Panc1 (cell line): ENCODE measurements around the gene MYBPC3.

Experiments used
- POLR2AphosphoS5 ChIP-seq: IDR thresholded peaks from 2 replicates; pipeline ENCODE4 v1.6.1; 2012; ENCODE audit warnings: mild to moderate bottlenecking, low read depth, low read length, moderate library complexity
- TF ChIP-seq, protein P1 (sequence below): fragments of 450-650 bp; IDR thresholded peaks from 2 replicates; pipeline ENCODE4 v1.5.1; 2017; ENCODE audit warnings: mild to moderate bottlenecking
- TF ChIP-seq, protein P2 (sequence below), 2 experiments: IDR thresholded peaks; 2 replicates each; pipeline ENCODE4 v1.6.1; 2011 to 2012; ENCODE audit warnings: low read depth in 2 of 2, control low read depth in 1 of 2, low read length in 1 of 2, mild to moderate bottlenecking in 1 of 2, moderate library complexity in 1 of 2; ENCODE audit not compliant: insufficient read depth in 1 of 2

GRCh38 chr11:47332791-47333525 lies 19.5 kb downstream of the MYBPC3 start:
- TF ChIP-seq, protein P1, sequence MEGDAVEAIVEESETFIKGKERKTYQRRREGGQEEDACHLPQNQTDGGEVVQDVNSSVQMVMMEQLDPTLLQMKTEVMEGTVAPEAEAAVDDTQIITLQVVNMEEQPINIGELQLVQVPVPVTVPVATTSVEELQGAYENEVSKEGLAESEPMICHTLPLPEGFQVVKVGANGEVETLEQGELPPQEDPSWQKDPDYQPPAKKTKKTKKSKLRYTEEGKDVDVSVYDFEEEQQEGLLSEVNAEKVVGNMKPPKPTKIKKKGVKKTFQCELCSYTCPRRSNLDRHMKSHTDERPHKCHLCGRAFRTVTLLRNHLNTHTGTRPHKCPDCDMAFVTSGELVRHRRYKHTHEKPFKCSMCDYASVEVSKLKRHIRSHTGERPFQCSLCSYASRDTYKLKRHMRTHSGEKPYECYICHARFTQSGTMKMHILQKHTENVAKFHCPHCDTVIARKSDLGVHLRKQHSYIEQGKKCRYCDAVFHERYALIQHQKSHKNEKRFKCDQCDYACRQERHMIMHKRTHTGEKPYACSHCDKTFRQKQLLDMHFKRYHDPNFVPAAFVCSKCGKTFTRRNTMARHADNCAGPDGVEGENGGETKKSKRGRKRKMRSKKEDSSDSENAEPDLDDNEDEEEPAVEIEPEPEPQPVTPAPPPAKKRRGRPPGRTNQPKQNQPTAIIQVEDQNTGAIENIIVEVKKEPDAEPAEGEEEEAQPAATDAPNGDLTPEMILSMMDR: no peak
- TF ChIP-seq POLR2AphosphoS5: no peak
- TF ChIP-seq, protein P2, sequence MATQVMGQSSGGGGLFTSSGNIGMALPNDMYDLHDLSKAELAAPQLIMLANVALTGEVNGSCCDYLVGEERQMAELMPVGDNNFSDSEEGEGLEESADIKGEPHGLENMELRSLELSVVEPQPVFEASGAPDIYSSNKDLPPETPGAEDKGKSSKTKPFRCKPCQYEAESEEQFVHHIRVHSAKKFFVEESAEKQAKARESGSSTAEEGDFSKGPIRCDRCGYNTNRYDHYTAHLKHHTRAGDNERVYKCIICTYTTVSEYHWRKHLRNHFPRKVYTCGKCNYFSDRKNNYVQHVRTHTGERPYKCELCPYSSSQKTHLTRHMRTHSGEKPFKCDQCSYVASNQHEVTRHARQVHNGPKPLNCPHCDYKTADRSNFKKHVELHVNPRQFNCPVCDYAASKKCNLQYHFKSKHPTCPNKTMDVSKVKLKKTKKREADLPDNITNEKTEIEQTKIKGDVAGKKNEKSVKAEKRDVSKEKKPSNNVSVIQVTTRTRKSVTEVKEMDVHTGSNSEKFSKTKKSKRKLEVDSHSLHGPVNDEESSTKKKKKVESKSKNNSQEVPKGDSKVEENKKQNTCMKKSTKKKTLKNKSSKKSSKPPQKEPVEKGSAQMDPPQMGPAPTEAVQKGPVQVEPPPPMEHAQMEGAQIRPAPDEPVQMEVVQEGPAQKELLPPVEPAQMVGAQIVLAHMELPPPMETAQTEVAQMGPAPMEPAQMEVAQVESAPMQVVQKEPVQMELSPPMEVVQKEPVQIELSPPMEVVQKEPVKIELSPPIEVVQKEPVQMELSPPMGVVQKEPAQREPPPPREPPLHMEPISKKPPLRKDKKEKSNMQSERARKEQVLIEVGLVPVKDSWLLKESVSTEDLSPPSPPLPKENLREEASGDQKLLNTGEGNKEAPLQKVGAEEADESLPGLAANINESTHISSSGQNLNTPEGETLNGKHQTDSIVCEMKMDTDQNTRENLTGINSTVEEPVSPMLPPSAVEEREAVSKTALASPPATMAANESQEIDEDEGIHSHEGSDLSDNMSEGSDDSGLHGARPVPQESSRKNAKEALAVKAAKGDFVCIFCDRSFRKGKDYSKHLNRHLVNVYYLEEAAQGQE (IDR thresholded peaks at IDR 0.05; ENCODE audit: insufficient read depth in 1 of 2, low read depth in 2 of 2, low read length in 1 of 2): no peak
